HK-2 (cell line): Measurements from ENCODE around the gene PRTN3.

ENCODE experiments used
- DNase-seq: peaks from one replicate; pipeline ENCODE4 v3.0.0-alpha.2; 2018; ENCODE audit not compliant: unreplicated experiment

Gene PRTN3, protein sequence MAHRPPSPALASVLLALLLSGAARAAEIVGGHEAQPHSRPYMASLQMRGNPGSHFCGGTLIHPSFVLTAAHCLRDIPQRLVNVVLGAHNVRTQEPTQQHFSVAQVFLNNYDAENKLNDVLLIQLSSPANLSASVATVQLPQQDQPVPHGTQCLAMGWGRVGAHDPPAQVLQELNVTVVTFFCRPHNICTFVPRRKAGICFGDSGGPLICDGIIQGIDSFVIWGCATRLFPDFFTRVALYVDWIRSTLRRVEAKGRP

DNA sequence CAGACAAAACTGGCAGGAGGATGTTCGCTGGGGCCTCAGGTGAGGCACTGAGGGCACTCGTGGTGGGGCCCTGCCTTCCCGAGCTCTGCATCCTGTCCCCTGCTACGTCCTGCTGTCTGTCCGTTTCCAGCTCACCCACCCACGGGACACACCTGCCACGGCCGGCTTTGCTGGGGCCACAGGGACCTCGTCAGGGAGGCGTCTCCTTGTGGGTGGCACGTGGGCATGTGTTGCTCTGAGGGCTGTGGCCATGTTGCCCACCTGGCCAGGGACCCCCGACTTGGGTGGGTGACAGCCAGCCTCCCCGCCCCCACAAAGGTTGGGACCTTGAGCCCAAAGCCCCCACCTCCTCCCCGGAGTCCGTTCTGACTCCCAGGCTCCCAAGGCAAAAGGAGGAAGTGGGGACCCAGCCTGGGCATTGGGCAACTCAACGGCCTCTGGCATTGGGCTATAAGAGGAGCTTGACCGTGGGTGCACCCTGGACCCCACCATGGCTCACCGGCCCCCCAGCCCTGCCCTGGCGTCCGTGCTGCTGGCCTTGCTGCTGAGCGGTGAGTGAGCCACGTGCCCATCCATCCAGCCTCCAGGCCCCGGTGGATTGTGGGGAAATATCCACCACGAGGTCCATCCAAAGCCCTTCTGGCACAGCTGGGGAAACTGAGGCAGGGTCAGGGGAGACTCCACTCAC is at the start of gene PRTN3:
Gene PRTN3, plus strand, starts transcription at position 481 of the 688 bp plus-strand sequence. Its CDS starts 10 bp downstream, at position 491.
- DNase-seq = no peak

DNA sequence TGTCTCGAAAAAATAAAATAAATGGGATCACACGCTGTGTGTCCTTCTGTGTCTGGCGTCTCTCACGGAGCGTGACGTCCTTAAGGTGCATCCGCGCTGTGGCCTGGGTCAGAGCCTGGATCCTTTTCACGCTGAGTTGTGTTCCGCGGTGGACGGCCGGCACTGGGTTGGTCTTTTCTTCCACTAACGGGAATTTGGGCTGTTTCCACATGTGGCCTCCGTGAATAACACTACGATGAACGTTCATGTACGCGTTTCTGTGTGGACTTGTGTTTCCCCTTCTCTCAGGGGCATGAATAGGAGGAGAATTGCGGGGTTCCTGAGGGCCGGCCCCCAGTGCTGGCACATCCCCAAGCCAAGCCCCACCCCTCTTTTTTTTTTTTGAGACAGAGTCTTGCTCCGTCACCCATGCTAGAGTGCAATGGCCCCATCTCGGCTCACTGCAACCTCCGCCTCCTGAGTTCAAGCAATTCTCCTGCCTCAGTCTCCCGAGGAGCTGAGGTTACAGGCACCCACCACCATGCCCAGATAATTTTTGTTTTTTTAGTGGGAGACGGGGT is 49.7 kb upstream of the PRTN3 start:
- no peak for DNase-seq

DNA sequence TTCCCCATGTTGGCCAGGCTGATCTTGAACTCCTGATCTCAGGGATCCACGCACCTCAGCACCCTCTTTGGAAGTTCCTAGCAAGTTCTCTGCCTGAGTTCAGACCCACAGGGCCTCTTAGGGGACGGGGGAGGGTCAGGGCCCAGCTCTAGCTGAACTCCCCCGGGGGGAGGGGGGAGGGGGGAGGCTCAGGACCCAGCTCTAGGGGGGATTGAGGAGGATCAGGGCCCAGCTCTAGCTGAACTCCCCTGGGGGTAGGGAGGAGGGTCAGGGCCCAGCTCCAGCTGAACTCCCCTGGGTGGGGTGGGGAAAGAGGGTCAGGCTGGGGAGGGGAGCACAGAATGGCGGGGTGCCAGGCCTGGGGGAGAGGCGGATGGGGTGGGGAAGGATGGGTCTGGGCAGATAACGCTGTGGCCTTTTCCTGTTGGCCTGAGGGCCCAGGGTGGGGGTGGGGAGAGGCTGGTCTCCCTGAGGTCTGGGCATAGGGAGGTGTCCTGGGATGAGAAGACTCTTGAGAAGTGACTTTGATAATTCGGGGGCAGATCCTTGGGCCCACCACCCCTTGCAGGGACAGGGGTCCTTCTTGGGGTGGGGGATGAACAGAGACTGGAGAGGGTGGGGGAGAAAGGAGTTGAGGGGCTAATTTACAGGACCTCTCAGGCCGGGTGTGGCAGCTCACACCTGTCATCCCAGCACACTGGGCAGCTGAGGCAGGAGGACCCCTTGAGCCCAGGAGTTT is 49.1 kb upstream of the PRTN3 start:
- DNase-seq = no peak

- no peak for DNase-seq
Observed at GRCh38 chr19:792306-792885, 48.4 kb upstream of the PRTN3 start.

DNA sequence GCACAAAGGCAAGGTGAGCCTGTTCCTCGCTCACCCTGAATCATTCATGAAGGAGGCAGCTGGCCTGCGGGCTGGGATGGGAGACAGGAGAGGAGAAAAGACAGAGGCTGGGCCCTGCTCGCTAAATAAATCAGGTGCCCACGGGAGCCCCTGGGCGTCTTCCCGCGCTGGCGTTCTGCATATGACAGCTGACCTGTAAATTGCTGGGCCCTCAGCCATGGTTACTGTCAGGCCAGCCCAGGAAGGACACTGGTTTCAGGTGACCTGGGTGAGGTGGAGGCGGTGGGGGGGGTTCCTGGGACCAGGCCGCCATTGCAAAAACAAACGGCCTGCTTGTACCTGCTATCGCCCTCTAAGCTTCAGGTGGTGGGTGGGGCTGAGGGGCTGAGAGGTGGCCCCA is 47.0 kb upstream of the PRTN3 start:
- no peak for DNase-seq

- DNase-seq = no peak
Observed at GRCh38 chr19:795073-795611, 45.7 kb upstream of the PRTN3 start.

- no peak for DNase-seq
Observed at GRCh38 chr19:795691-796581, 44.9 kb upstream of the PRTN3 start.

DNA sequence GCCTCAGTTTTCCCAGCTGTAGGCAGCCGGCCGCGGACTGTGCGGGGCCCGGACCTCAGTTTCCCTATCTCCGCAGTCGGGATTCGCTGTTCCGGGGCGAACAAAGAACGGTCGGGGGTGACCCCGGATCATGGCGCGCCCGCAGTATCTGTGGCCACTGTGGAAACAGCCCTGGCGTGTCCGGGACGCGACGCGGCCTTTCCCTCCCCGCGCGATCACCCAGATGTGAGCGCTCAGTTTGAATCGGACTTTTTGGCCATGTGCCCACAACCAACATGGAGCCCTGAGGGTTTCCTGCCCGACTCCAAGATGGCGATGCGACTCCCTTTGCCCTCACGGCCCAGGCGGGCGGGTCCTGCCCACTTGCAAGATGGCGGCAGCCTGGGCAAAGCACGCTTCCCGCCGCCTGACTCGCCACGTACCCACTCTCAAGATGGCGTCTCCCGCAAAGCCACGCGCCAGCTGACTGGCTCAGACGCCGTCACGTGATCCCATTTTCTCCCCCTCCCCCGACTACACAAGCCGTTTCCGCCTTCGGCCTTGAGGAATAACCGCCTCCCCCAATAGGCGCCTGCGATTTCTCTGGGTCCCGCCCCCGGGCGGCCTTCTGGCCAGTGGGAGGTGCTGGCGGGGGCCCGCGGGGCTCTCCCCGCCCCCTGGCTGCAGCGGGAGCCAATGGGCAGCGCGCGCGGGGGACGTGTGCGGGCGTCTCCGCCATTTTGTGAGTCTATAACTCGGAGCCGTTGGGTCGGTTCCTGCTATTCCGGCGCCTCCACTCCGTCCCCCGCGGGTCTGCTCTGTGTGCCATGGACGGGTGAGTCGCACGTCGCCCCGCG is 43.9 kb upstream of the PRTN3 start, which contains the start of gene PTBP1:
Gene PTBP1, plus strand, starts transcription at position 761 of the 836 bp plus-strand sequence. Its CDS starts 46 bp downstream, at position 807.
- DNase-seq = peak; percentile 100

DNA sequence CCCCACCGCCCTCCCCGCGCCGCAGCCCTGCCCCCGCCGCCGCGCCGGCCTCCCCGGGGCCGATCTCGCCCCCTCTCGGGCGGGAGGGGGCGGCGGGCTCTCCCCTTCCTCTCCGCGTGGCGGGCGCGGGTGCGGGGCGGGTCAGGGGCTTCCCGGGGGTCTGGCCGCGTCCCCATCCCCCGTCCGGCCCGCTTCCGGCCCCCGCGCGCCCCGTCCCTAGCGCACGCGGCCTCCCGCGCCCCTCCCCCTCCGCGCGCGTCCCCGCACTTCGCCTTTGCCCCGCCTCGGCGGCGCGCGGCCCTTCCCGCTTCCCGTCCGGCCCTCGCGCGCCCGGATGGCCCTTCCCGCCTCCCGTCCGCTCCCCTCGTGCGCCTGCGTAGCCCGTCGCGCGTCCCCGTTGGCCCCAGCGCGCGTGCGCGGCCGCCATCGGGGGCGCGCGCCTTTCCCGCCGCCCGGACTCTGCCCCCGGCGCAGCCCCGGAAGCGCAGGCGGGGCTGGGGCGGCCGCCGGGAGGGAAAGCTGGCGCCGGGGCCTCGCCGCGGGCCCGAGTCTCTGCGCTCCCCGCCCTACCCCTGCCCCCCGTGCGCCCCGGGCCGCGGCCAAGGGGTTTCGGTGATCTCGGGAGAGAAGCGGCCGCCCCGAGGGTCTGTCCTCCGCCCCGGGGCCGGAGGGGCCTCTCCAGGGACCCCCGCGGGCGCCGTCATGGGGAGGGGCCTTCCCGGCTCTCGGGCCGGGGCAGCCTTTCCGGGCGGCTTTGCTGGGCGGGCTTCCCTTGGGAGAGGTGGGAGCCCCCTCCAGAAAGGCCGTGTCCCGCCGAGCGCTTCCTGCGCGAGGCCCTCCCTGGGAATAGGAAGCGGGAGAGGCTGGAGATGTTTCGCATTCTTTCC is 43.0 kb upstream of the PRTN3 start:
- peak; percentile 88 for DNase-seq

DNA sequence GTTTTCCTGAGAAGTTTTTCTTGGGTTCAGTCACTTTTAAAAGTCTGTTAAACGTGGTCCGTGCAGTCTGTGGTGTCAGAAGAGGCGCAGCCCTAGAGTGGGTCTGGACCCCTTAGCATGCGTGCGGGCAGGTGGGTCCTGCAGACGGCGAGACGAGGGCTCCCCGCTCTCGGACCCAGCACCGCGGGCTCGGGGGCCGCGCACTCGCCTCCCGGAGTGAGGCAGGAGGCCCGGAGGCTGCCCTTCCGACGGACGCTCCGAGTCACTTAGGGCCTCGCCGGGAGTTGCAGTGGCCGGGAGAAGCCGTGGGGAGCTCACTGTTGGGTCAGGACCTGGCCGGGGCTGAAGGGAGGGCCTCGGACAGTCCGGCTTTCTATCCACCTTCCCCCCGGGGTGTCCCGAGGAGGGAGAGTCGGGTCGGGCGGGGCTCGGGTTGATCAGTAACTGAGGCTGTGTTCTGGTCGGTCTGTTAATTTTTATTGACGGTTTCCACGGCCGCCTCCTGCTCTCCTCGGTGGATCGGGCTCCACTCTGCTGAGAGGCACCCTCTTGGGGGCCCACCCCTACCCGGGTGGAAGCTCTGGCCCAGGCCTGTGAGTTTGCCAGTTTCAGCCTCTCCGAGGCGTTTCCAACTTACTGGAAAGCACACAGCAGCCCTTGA is 42.3 kb upstream of the PRTN3 start:
- peak; percentile 82 for DNase-seq

DNA sequence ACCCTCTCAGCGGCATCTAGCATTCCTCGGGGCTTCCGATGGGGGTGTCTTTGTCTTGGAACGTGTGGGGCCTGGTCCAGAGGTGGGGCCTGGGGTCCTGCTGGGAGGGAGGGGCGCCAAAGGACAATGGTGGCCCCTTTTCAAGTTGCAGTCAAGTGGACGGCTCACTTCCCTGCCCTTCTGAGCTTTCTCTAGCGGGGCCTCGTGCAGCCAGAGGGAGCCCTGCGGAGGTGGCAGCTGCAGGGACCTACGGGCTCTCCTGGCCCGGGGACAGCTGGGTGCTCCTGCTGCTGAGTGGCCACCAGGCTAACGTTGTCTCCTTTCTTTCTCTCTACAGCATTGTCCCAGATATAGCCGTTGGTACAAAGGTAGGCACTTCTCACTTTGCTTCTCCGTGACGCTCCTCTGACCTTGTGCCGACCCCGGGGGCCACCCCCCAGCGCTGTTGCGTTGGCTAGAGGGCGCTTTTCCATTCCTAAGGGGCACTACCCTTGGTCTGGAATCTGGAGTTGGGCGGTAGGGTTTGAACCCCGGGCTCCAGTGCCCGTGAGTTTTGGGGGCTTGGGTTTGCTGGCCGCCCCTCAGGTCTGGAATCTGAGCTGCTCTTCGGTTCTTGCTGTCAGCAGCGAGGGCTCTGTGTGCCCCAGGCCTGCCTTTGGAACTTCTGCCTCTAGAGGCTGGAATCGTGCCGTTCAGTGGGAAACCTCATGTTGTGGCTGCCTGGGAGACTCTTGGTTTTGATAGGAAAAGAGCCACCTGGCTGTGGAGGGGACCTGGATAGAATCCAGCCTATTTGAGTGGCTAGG is 41.5 kb upstream of the PRTN3 start:
- no peak for DNase-seq

DNA sequence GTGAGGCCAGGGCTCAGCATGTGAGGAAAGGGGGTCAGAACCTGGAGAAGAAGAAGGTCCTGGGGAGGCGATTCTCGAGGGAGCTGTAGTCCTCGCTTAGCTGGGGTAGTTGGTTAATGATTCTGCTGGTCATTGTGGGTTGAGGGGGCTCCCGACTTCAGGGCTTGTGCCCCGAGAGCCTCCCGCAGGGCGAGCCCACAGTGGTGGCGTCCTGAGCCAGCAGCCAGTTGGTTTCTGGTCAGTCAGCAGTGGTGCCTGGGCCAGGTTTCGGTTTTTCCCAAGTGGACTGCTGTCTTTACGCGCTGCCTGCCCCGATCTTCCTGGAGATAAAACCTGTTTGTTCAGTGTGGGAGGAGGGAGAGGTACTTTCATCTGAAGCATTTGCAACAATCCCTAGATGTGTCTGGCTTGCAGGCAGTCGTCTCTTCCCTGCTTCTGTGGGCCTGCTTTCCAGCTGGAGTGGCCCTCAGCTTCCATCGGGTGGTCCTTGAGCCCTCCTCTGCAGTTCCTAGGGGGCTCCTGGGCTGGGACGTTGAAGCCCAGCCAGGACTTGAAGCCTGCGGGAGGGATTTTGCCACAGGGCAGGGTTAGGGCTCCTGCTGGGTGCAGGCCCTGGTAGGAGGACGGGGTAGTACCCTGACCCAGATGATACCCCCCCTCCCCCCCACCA is 40.3 kb upstream of the PRTN3 start:
- no peak for DNase-seq

DNA sequence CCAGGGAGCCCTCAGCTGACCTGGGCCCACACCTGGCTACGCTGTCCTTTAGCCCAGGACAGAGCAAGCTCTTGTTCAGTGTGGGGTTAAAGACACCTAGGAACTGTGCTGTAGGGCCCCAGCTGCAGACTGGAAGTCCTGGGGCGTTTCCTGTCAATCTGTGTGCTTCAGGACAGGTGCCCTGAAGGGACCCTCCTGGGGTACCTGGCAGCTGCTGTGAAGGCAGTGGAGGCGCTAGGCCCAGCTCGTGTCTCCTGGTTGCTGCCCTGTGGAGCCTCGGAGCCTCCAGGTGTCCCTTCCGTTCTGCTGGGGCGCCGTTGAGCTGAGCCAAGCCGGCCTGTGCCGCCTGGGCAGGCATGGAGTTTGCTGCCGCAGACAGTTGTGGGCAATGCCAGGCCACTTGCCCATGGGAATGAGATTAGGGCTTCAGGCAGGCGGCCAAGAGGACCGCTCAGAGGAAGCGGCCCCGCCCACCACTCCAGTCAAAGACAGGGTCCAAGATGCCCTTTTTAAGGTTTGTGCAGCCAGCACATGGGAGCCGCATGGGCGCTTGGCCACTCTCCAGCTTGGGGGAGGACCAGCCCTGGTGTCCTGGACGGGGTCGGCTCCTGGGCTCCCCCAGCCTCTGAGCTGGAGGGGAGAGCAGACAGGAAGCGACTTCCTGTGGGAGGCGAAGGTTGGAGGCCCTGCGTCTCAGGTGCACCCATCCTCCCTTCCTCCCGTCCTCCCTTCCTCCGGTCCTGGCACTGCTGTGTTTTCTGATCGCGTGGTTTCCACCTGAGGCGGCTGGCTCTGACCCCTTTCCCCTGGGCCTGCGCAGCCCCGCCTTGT is 39.6 kb upstream of the PRTN3 start:
- no peak for DNase-seq

DNA sequence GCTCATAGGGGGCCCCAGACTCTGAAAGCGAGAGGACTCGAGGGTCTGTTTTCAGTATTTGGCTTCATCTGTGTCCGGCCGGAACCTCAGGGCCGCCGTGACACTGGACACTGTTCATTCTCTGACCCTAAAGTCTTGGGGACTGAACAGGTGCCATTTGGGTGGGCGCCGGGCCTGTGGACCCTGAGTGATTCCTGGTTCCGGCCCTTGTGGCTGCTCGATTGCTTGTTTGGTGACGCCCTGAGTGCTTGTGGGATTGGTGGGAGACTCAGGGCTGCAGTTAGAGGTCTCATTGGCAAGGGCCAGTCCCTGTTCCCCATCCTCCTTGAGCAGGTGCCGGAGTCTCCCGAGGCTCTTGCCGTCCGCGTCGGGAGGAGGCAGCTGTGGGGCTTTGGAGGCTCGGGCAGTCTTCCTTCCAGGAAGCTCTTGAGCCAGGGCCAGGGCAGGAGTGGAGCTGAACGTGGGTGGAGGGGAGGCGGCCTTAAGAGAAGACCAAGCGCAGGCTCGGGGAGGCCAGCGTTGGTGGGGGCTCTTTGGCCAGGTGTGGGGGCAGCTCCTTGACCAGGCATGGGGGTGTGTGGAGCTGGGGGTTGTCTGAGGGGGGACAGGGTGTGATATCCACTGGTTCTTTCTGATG is 38.8 kb upstream of the PRTN3 start:
- no peak for DNase-seq

- no peak for DNase-seq
Observed at GRCh38 chr19:802498-803098, 38.2 kb upstream of the PRTN3 start.
